NCI-H2107 (cell line): Measurements from ENCODE around the gene IQCE.
"Not testable (repeated sequence)": the region's sequence is repeated elsewhere in the genome, so short reads cannot be mapped to it uniquely, and the experiment has no call there.

Experiments
- DNase-seq: peaks from one replicate; lab custom pipeline; 2025; lab: John Stamatoyannopoulos, UW

The IQCE gene

DNA sequence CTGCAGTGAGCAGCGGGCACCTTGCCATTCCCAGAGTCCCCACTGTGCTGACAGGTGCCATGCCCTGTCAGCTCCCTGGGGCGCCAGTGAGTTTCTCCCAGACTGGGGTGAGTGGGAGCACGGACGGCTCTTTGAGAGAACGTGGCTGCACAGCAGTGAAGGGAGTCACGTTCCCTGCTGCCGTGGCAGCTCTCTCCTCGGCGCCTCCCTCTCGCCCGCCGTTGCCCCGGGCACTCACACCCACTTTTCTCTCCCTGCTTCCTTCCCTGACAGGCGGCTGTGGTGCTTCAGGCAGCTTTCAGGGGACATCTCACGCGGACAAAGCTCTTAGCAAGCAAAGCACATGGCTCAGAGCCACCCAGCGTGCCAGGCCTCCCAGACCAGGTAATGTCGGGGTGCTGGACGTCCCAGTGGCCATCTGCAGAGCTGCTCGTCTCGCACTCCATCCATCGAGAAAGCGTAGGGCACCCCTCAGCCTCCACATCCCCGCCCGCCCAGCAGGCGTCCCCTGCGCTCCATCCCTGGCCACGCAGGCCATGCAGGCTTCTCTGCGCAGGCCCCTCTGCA lies 45.9 kb downstream of the IQCE start:
- DNase-seq: peak; percentile 92

DNA sequence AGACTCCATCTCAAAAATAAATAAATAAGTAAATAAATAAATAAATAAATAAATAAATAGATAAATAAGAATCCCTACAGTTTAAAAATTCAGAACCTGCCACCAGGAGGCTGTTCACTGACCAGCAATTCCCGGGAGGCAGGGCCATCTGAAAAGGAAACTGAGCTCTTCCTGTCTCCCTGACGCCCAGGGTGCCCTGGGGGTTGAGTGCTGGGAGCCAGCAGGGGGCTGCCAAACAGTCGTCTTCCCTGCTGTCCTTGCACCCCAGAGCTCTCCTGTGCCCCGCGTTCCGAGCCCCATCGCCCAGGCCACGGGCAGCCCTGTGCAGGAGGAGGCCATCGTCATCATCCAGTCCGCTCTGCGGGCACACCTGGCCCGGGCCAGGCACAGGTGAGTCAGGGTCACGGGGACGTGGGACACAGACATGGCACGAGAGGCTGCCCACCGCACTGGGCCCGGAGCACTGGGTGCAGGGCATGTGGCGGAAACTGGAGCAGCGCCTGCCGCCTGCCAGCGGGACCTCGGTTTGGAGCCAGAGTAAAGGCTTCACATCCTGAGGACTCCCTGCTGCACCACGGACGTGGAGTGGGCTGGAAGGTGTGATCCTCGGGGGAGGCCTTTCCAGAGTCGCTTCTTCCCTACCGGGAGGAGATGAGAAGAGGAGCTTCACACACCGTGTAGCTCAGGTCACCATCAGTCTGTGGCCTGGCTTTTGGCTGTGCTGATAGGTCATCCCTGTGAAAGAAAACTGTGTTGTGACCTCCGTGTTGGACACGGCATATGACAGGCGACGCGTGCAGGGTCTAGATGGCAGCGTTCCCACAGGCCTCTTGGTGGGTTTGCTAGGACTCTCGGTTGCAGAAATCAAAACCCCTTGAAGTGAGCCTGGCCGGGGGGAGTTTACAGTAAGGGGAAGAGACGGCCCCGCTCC lies 47.1 kb downstream of the IQCE start:
- DNase-seq: no peak

DNA sequence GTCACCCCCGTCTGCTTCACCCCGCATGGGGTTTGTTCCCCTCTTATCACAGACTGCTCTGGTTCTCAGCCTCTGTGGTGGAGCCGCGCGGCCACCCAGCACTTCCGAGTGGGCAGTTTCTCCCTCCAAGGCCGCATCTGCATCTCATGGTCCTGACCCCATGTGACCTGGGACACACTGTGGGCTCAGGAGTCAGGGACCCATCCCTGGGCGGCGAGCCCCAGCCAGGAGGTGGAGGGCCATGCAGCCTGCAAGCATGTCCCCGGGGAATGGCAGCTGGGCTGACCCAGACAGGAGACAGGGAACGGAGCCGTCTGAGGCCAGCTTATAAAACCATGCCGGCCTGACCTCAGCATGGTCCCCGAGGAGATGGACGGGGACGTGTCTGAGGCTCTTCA lies 47.8 kb downstream of the IQCE start:
- DNase-seq: no peak

DNA sequence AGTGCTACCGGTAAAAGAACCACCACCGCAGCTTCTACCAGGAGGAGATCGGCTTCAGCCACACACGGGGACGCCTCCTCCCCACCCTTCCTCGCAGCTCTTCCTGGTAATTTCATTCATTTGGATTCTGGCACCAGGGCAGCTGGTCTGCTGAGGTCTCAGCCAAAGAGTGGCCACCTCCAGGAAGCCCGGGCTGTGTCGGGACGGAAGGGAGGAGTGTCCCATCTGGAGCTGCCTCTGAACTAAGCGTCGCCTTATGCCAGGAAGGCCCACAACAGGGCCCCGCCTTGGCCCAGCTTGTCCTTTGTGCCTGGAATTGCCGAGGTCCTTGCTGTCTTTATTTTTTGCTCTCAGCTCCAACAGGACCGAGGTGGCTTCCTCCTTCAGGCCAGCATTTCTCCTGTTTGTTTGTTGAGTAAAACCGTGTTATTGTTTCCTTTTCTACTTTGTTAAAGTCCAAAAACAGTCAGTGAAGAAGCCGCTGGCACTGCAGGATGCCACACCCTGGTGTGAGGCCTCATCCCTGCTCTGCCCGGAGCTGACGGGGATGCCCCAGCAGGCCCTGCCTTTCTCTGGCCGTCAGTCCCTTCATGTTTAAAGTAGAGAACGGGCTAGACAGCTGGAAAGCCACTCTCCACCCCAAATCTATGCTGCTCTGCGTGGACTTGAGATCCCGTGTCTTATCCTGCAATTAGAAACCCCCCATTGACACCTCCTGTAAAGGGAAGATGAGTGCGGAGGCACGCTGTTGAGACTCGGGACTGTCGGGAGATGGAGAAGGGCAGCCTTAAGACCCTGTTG lies 48.5 kb downstream of the IQCE start:
- no peak for DNase-seq

DNA sequence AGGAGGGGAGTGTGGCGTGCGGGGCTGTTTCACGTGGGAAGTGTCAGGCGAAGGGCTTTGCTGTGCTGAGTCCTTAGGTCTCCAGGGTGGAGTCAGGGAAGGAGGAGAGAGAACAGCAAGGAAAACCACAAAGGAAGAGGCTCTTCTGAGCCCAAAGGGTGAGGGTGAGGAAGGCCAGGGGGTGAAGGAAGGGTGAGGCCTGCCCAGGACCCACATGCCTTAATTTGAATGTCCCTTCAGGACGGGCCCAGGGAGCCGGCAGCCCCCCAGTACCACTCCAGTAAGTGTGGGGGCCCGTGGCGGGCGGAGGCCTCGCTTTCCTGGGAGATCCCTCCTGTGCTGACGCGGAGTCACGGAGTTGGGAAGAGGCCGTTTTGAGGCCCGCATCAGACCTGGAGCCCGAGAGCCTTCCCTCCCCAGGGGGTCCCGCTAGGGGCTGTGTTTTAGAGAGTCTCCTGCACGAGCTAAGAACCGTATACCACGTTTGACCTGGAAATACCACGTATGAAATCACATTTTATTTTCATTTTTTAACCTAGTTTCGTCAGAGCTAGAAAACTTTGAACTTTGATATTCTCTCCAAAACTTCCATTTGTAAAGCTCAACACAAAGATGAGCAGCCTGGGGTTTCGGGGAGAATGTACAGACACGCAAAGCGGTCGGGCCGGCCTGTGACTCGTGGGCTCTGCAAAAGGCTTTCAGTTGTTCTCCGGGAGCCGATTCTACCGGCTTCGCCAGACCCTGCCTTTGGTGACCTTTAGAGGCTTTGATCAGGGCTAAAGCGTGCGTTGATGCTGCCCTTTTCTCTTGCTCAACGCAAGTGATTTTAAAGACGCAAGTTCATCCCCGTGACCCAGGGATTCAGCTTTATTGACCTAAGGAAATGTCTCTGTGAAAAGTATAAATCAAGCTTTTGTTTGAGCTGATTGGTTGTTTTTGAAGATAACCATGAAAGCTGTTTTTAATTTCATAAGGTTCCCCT lies 49.4 kb downstream of the IQCE start:
- no peak for DNase-seq

DNA sequence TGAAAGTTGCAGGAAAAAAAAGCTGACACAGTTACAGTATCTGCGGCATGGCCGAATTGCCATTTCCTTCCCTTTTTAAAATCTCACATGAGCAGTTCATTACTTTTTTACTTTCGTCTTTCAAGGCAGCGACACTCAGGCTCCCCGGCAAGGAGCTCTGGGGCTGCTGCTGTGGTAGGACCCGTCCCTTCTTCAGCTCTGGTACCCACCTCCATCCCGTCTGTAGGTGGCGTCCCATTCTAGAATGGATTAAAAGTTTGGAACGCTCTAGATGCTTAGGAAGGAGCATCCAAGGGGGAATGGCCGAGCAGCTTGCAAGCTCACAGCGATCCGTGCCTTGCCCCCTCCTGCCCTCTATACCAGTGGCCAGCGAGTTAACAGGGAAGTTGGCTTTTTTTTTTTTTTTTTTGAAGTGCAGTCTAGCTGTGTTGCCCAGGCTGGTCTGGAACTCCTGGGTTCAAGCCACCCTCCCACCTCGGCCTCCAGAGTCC lies 50.2 kb downstream of the IQCE start:
- no peak for DNase-seq

DNA sequence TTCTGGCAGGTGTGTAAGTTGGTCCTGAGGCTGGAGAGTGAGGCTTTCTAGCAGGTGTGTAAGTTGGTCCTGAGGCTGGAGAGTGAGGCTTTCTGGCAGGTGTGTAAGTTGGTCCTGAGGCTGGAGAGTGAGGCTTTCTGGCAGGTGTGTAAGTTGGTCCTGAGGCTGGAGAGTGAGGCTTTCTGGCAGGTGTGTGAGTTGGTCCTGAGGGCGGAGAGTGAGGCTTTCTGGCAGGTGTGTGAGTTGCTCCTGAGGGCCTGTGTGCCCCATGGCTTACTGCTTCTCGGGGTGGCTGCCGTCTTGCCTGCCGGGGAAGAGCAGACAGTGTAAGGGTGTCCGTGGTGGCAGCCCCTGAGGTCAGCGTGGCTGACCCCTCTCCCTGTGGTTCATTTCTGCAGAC lies 50.9 kb downstream of the IQCE start:
- DNase-seq: not testable (repeated sequence)

DNA sequence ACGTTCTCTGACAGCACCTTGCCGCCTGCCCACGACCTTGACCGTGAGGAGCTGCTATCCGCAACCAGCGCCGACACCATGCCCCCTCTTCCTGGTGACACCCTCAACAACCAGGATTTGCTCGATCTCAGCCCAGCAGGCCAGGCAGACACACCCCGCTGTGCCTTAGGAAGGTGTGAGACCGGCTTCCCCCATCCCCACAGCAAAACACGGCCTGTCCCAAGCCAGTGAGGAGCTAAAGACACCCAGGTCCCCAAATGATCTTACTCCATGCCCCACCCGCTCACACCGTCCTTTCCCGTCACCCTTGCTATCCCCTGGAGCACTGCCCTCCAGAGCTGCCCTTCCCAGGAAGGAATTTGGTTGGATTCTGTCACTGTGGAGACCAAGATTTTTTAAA lies 51.7 kb downstream of the IQCE start:
- DNase-seq: no peak

DNA sequence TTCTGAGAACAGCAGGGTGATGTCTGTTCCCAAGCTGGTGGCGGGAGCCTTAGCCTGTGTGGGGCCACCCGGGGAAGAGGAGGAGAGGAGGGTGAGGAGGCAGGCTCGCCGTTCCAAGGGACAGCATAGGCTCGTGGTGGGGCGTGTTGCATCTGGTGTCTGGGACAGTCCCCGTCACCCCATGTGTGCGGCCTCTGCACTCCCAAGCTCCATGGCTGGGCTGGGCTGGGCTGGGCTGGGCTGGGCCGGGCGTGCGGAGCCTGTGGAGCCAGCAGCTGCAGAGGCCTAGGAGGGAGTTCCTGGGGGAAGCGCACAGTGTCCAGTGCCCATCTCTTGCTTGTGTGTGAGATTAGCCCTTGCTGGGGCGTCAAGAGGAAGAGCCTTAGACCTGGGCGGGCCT lies 52.1 kb downstream of the IQCE start:
- no peak for DNase-seq

DNA sequence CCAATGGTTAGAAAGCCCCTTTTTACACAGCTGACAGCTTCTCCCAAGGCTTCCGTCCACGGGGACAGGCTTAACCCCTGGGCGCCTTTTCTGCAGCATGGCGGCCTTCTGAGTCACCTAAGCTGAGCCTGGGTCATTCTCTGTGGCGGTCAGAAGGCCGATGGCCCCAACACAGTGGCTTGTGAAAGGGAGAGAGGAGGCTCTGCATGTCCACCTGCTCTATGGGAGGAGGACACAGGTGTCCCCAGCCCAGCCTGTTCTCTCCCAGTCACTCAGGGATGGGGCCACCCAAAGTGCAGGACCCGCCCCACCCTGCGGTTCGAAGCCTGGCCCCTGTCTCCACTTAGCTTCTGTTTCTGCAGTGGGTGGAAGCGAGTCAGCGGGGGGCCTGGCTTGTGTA lies 52.6 kb downstream of the IQCE start:
- DNase-seq: no peak

DNA sequence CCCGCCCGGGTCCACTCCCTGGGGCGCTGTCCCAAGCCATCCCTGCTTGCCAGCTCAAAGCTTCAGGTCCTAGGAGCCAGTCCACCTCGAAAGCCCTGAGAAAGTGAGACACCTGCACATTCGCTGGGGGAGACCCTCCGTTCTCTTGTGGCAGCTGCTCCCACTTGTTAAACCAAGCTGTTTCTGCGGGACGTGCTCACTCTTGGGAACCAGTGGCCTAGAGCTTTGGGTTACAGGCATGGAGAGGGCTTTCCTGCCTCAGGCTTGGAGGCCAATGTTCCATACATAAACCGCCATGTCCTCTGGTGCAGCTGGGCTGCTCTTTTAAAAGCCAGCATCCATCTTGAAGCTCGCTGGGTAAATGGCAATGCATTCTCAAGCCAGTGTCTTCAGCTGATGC lies 53.1 kb downstream of the IQCE start:
- no peak for DNase-seq

DNA sequence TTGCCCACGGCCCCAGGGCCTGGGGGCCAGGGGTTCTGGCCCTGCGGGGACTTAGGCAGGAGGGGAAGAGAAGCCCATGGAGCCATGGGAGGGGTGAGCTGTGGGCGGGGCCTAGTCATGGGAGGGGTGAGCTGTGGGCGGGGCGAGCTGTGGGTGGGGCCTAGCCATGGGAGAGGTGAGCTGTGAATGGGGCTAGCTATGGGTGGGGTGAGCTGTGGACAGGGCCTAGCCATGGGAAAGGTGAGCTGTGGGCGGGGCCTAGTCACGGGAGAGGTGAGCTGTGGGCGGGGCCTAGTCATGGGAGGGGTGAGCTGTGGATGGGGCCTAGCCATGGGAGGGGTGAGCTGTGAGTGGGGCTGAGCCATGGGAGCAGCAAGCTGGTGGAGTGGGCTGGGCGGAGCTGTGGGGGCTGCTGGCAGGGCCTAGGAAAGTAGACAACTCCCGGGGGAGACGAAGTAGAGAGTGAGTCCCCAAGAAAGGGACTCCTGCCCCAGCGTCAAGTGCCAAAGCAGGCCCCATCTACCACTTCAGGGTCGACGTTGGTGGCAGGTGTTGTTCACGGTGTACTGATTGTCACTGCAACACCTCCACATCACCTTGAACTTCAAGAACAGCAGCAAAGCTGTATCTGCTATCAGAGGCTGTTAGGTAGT lies 53.8 kb downstream of the IQCE start:
- no peak for DNase-seq

DNA sequence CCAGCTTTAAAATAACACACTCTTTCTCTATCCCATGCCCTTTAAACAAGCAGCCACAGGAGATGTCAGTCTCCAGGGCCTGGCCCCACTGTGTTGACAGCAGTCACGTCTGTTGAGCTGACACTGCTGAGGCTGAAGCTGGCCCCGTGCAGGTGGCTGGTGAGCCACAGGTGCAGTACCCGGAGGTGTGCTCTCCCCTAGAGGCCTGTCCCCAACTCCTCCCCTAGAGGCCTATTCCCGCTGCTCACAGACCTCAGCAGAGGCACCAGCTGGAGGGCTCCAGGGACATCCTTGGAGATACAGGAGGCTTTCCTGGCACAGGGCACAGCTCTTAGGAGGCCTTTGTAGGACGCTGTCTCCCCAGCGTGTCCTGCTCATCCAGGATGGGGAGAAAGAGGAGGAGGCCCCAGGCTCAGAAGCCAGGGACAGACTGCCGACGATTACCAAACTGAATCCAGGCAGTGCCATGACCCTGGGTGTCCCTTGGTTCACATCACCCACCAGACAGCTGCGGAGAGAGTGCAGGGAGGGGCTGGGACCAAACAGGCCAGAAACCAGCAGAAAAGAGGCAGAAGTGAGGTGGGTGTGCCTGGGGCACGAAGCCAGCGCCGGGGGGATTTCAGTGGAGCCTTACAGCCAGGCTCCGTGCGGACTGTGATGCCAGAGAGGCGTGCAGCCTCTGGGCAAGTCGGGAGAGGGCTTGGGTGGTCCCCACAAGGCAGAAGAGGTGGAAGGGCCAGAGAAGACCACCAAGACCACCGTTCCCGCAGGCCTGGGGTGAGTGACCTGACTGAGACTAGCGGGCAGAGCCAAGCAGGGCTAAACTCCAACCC lies 54.5 kb downstream of the IQCE start:
- peak; percentile 85 for DNase-seq

DNA sequence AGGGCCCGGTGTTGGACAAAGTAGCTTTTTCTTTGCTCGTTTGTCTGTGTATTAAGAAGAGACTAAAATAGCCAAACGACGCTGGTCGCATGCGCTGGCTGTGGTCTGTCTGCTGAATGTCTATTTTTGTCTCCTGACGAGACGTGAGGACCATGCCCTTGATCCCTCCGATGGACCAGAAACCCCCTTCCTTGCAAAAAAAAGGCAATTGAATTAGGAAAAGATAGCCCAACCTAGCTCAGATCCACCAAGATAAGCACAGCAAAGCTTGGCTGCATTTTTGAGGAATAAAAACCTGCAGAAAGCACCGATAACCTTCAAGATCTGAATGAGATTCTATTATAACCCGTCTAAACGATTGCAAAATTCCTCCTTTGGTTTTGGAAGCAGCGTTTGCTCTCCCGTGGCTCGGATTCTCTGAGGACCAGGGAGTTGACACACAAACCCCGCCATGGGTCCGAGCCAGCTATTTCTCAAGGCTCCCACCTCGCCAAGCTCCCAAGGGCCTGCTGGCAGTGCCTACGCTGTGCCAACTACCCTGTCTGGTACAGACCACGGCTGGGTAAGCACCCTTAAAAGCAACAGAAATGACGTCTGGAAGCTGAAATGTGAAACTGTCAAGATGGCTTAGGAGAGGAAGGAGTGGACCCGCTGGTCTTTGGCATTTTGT lies 55.3 kb downstream of the IQCE start:
- DNase-seq: peak; percentile 40

DNA sequence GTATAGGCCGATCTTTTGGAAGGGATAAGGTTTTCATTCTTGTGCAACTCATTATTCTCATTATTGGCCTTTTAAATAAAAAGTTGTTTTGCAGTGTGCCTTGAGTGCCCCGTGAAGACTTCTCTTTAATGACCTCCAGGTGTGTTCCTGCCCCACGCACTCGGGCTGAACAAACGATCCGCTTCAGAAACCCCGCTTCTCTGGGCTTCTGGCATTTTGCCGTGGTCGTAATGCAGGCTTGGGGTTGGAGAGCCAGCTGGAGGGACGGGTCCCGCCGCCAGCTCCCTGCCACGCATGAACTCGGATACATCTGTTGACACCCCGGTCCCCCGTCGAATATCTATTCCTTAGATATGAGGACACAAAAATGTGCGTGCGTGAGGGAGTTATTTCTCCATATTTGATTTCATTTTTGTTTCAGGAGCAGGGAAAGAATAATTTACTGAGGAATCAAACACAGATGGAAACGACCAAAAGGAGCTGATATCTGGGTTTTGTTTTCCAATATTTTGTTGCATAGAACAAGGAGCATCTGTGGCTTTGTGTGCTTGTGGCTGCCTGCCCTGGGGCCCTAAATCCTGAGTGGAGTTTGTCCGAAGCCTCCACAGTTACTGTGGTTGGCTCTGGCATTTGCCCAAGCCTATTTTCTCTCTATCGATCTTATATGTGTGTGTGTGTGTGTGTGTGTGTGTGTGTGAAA lies 56.0 kb downstream of the IQCE start:
- DNase-seq: peak; percentile 37

DNA sequence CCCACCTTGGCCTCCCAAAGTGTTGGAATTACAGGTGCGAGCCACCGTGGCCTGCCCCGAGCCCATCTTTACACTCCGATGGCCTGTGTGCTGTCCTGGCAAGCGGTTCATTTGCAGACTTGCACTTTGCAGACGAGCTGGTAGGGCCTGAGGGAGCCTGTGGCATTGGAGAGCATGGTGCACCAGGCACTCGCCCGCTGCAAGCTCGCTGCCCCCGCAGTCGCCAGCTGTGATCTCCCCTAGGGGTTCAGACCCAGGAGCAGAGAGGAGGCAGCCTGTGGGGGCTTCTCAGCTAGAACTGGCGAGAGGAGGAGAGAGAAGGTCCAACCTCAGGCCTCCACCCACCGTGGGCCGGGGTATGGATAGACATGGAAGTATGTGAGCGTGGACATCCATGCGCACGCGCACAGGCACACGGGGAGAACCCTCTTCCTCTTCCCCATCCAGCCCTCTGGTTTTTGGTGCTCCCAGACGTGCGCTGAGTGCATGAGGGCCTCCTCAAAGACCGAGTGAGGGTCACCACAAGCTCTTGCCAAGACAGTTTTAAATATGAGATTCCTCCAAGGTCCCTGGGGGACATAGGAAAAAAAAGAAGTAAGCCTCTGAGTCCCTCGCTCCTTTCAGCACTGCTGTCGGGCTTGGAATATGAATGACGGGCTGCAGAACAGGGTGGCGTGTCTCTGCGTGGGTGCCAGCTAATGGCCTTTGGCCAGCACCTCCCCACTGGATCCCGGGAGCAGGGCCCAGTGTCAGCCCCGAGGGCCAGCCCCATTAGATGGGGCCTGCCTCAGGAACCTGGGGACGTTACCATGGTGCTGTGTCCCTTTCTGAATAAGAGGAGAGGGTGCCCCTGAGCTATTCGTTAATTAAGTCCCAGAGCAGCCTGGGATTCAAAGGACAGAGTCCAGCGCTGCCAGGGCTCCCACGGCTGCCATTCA lies 57.9 kb downstream of the IQCE start:
- no peak for DNase-seq

DNA sequence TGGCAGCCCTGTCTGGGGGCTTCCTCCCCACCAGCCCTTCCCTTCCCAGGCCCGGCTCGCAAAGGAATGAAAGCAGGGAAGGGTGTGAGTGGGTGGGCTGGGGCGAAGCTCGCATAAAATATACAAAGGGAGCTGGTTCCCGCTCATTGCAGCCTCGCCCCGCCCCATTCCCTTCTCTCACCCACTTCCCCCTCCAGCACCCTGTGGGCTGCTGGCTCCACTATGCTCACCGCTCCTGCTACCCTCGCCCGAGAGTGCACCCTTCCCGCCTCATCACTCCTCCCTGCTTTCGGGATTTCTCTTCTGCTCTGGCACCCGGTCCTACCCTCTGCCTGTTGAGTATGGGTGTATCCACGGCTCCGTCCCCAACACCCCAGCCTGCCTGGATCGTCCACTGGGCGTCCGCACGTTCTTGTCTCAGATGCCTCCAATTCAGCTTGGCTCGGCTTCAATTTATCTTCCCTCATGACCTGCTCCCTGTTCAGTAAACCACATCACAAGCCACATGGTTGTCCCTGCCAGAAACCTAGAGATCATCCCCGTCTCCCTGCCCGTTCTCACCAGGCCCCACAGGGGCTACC lies 58.6 kb downstream of the IQCE start:
- DNase-seq: no peak
